GM12892 (cell line): ENCODE data around the gene CLDN20.

Source experiments
- POLR2A ChIP-seq: IDR thresholded peaks from 2 replicates; pipeline ENCODE4 v1.6.1; 2011; ENCODE audit warnings: low read depth, low read length, control low read depth
- TAF1 ChIP-seq: IDR thresholded peaks from 2 replicates; pipeline ENCODE4 v1.6.1; 2011; ENCODE audit warnings: low read depth, mild to moderate bottlenecking, control low read depth, low read length, borderline replicate concordance

- TF ChIP-seq POLR2A = no peak
- TF ChIP-seq TAF1 = no peak
Measured at GRCh38 chr6:155316419-155316818, 52.6 kb downstream of the CLDN20 start.
